Head of caudate nucleus (tissue), 42 donors: ENCODE results near the gene MSANTD2.
"Not testable (repeated sequence)": the region's sequence is repeated elsewhere in the genome, so short reads cannot be mapped to it uniquely, and the experiment has no call there.

Experiments used
- DNase-seq, 42 donors: peaks; one replicate each; pipeline versions ENCODE4 v3.0.0 to v3.0.0-alpha.2; 2020 to 2021; ENCODE audit warnings: mixed read lengths in 7 of 42
- intact Hi-C: fragments of 100-400 bp; cut with DNase I; formaldehyde crosslinking; loops from one replicate; pipeline ENCODE4 v1.15.0; 2022

Gene MSANTD2

GRCh38 chr11:124784051-124784450, 16.2 kb downstream of the MSANTD2 start:
- no peak for DNase-seq
- intact Hi-C loops, result no loop called here

- intact Hi-C loops, result no loop called here
- DNase-seq, result no peak
These were observed 17.2 kb downstream of the MSANTD2 start for GRCh38 chr11:124783002-124783401.

GRCh38 chr11:124779568-124779967, 20.6 kb downstream of the MSANTD2 start:
- intact Hi-C loops, result no loop called here
- DNase-seq, result no peak

GRCh38 chr11:124778281-124778680, 21.9 kb downstream of the MSANTD2 start:
- intact Hi-C loops, result no loop called here

GRCh38 chr11:124776865-124777645, 23.2 kb downstream of the MSANTD2 start:
- no peak for DNase-seq

More at GRCh38 chr11:124778281-124778680, 21.9 kb downstream of the MSANTD2 start:
- DNase-seq, result no peak

GRCh38 chr11:124770959-124771358, 29.2 kb downstream of the MSANTD2 start:
- intact Hi-C loops, DNase-seq: not testable (repeated sequence)

More at GRCh38 chr11:124776865-124777645, 23.2 kb downstream of the MSANTD2 start:
- intact Hi-C loops, result no loop called here

GRCh38 chr11:124769806-124770774, 30.1 kb downstream of the MSANTD2 start:
- no peak for DNase-seq
- intact Hi-C loops, result no loop called here

- intact Hi-C loops, result no loop called here
- DNase-seq, result no peak
These were observed 31.3 kb downstream of the MSANTD2 start for GRCh38 chr11:124768914-124769313.

- DNase-seq, result no peak
- intact Hi-C loops, result no loop called here
These were observed 34.0 kb downstream of the MSANTD2 start for GRCh38 chr11:124766156-124766555.

GRCh38 chr11:124763156-124763947, 36.9 kb downstream of the MSANTD2 start:
- intact Hi-C loops, result loop anchor here (5.0 kb wide), 1 partner anchor 74 kb away; no protein-coding TSS in a partner anchor
- DNase-seq, result peak; percentile 72 to 93 (median 86)

GRCh38 chr11:124762624-124763155, 37.5 kb downstream of the MSANTD2 start:
- DNase-seq, result peak in 3 of 42 donors; percentile 23 to 30 (median 29)
- intact Hi-C loops, result loop anchor here (5.0 kb wide), 1 partner anchor 75 kb away; no protein-coding TSS in a partner anchor

- intact Hi-C loops, result loop anchor here (5.0 kb wide), 1 partner anchor 75 kb away; no protein-coding TSS in a partner anchor
- peak in 1 of 42 donors; percentile 41 for DNase-seq
These were observed 38.0 kb downstream of the MSANTD2 start, which contains the start of gene ESAM for GRCh38 chr11:124762105-124762623. ESAM (minus strand) TSS chr11:124762290; CDS start chr11:124762154, 136 bp downstream.

GRCh38 chr11:124761301-124762104, 38.7 kb downstream of the MSANTD2 start:
- DNase-seq, result no peak

GRCh38 chr11:124760806-124761205, 39.4 kb downstream of the MSANTD2 start:
- DNase-seq, result no peak
- intact Hi-C loops, result loop anchor here (5.0 kb wide), 1 partner anchor 76 kb away; no protein-coding TSS in a partner anchor

More at GRCh38 chr11:124761301-124762104, 38.7 kb downstream of the MSANTD2 start:
- intact Hi-C loops, result loop anchor here (5.0 kb wide), 1 partner anchor 76 kb away; no protein-coding TSS in a partner anchor

- DNase-seq, result peak in 1 of 42 donors; percentile 48
- intact Hi-C loops, result loop anchor here (5.0 kb wide), 1 partner anchor 77 kb away; no protein-coding TSS in a partner anchor
These were observed 40.0 kb downstream of the MSANTD2 start for GRCh38 chr11:124760205-124760652.

- no peak for DNase-seq
- intact Hi-C loops, result loop anchor here (5.0 kb wide), 1 partner anchor 78 kb away; no protein-coding TSS in a partner anchor
These were observed 40.7 kb downstream of the MSANTD2 start for GRCh38 chr11:124759266-124760204.
